Heart left ventricle (tissue), 13 donors: ENCODE data around the gene HERC5.

ENCODE experiments used
- POLR2A ChIP-seq, 2 donors: fragments of 450-650 bp; IDR thresholded peaks; one replicate each; pipeline ENCODE4 v1.6.1; 2017; ENCODE audit warnings: antibody characterized with exemption in 2 of 2, mild to moderate bottlenecking in 2 of 2, moderate library complexity in 2 of 2
- TF ChIP-seq, protein P1 (sequence below), 12 donors: fragments of 200-600 bp; sonication (generic) in 4 of 12; IDR thresholded peaks; one replicate each; pipeline versions ENCODE4 v1.5.0 to v1.8.0; 2018 to 2022; ENCODE audit warnings: antibody characterized with exemption in 12 of 12, mild to moderate bottlenecking in 5 of 12
- donor health status: ischemic (EF 13 %, LVEDD 7.1; RV severe dilation, severe dysfunction).
- donor health status: DM: no; HTN: yes; CAD: no.
- donor health status: DM: no; HTN: no; CAD: no.
- donor health status: ischemic (EF 25% LVEDD 6.9; RV normal size, moderate dysfunction).
- donor health status: ischemic (EF 25% LVEDD 5.7; RV mildly dilated, moderate dysfunction).
- donor health status: ischemic (EF 35%, LVEDD 5.7; RV mildly dilated, moderate dysfunction).
- donor health status: nonischemic (EF 11% LVEDD 7.7; RV severe dilation, severe dysfunction).
- donor health status: DM: yes; HTN: yes; CAD: no.
- donor health status: PGD.
- donor health status: ischemic (EF 29% LVEDD 5.4; RV normal size, mild dysfunction).
- donor health status: nonischemic (EF 23%, LVEDD 6.1; RV moderate dilation, normal function).

DNA sequence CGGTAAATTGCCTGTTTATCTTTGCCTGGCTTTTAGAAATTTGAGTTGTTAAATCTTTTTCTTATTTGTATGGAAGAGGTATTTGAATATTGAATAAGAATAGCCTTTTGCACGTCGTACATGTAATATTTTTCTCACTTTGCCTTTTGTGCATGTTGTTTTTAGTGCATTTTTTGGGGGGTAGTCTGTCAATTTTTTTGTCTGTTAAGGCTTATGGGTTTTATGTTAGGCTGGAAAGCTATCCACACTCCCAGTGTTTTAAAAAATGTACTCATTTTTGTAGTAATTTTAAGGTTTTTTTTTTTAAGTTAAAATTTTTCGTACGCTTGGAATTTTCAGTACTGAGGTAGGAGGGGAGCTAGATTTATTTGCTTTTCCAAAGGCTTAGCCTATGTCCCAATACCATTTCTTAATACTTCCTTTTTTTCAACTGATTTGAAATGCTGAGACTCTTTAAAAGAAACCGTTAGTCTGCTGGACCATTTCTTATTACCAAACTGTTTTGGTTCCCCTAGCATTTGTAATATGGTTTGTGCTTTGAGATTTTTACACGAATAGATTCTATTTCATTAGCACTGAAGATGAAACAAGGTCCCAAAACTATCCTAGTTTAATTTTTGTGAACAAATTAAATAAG, 1.3 kb downstream of the HERC5 start:
- no peak for TF ChIP-seq POLR2A (IDR thresholded peaks at IDR 0.05)
- TF ChIP-seq, protein P1, sequence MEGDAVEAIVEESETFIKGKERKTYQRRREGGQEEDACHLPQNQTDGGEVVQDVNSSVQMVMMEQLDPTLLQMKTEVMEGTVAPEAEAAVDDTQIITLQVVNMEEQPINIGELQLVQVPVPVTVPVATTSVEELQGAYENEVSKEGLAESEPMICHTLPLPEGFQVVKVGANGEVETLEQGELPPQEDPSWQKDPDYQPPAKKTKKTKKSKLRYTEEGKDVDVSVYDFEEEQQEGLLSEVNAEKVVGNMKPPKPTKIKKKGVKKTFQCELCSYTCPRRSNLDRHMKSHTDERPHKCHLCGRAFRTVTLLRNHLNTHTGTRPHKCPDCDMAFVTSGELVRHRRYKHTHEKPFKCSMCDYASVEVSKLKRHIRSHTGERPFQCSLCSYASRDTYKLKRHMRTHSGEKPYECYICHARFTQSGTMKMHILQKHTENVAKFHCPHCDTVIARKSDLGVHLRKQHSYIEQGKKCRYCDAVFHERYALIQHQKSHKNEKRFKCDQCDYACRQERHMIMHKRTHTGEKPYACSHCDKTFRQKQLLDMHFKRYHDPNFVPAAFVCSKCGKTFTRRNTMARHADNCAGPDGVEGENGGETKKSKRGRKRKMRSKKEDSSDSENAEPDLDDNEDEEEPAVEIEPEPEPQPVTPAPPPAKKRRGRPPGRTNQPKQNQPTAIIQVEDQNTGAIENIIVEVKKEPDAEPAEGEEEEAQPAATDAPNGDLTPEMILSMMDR (IDR thresholded peaks at IDR 0.05), result no peak
